Stomach (tissue), 9 donors: Measurements from ENCODE around the gene DHRS7B. TPM values are rescaled to one million over a fixed set of nuclear protein-coding genes. Genes with fewer than 3 reads are reported as not detected.

Experiments used
- DNase-seq, 2 donors: peaks; one replicate each; pipeline versions ENCODE4 v3.0.0 to v3.0.0-alpha.2; 2013 to 2019
- H3K27ac ChIP-seq, 5 donors: fragments of 200-600 bp in 4 of 5; sonication (generic) in 4 of 5; one replicate each; pipeline ENCODE4 v1.5.1; 2013 to 2019; ENCODE audit warnings: mild to moderate bottlenecking in 1 of 5, moderate library complexity in 1 of 5
- H3K27me3 ChIP-seq, 3 donors: fragments of 200-600 bp; sonication (generic); one replicate each; pipeline ENCODE4 v1.5.1; 2017 to 2019; ENCODE audit warnings: mixed run types in 1 of 3
- H3K36me3 ChIP-seq, 4 donors: fragments of 200-600 bp; sonication (generic); 1 replicate in 3 of 4; 2 replicates in 1 of 4; pipeline ENCODE4 v1.5.1; 2016 to 2019
- H3K4me1 ChIP-seq, 4 donors: fragments of 200-600 bp; sonication (generic); one replicate each; pipeline ENCODE4 v1.5.1; 2016 to 2019
- H3K4me3 ChIP-seq, 4 donors: fragments of 200-600 bp; sonication (generic) in 3 of 4; one replicate each; pipeline ENCODE4 v1.5.1; 2016 to 2019; ENCODE audit warnings: mild to moderate bottlenecking in 1 of 4
- H3K9me3 ChIP-seq, 4 donors: fragments of 200-600 bp; sonication (generic); one replicate each; pipeline ENCODE4 v1.5.1; 2016 to 2019
- CTCF ChIP-seq, 7 experiments: fragments of 450-650 bp in 4 of 7; fragments of 200-600 bp in 3 of 7; sonication (generic) in 3 of 7; IDR thresholded peaks; one replicate each; pipeline ENCODE4 v1.5.1; 2016 to 2019; ENCODE audit warnings: antibody characterized with exemption in 7 of 7, control low read depth in 2 of 7, mild to moderate bottlenecking in 1 of 7
- EP300 ChIP-seq: sonication (generic); formaldehyde crosslinking; IDR thresholded peaks from one replicate; pipeline ENCODE4 v1.6.1; 2017; ENCODE audit warnings: antibody characterized with exemption
- POLR2A ChIP-seq, 4 donors: fragments of 450-650 bp; IDR thresholded peaks; one replicate each; pipeline ENCODE4 v1.6.1; 2016; ENCODE audit warnings: antibody characterized with exemption in 4 of 4, control low read depth in 2 of 4, mild to moderate bottlenecking in 1 of 4, moderate library complexity in 1 of 4
- POLR2AphosphoS5 ChIP-seq, 3 donors: sonication (generic); formaldehyde crosslinking; IDR thresholded peaks; one replicate each; pipeline ENCODE4 v1.6.1; 2016; ENCODE audit warnings: antibody characterized with exemption in 3 of 3
- WGBS, 5 donors: extraction: QIAGEN DNeasy Blood & Tissue Kit in 3 of 5; methylation state at CpG; one replicate each; pipeline versions ENCODE4 v1.1.5 to v1.1.7; 2013 to 2018; 5-methylcytosine and 5-hydroxymethylcytosine counted together
- intact Hi-C: fragments of 100-400 bp; cut with DNase I; formaldehyde crosslinking; loops from one replicate; pipeline ENCODE4 v1.15.1; 2023; ENCODE audit warnings: low total_unique reads
- polyA plus RNA-seq, 3 donors: library from polyadenylated mRNA; stranded (reverse); fragments of 200-250 nt; gene quantifications; one replicate each; pipeline ENCODE4 v1.2.3, GENCODE V29; 2013
- total RNA-seq, 5 donors: library from RNA; depleted of rRNA; stranded (reverse); fragments of >200 nt; gene quantifications; one replicate each; pipeline versions ENCODE4 v1.1.0 to v1.2.3, GENCODE V29; 2014 to 2016
- donor health status: healthy with polysubstance abuse.
- donor health status: Bipolar disorder and iron deficiency.
- donor health status: healthy.

The DHRS7B gene
- total and polyA plus RNA-seq, 8 donors, result 5.8 to 32.9 (median 20.3) TPM; not detected in 1

DNA sequence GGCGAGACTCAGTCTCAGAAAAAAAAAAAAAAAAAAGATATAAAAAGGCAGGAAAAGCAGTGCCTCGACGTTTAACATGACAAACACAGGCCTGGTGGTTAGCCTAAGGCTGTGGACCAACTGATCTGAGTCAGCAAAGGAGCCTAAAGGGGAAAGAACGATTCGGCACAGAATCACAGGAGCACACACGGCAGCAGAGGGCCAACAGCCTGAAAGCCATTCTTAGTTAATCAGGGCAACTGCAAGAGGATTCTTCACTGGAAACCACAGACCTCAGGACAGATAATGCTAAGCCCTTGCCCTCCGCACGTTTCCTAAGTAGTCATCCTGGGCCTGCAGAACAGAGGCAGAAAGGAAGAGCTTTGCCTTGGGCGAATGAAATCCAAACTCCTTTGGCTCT lies 72.5 kb downstream of the DHRS7B start:
- Histone ChIP-seq H3K4me1 (peaks cover 15 to 66% (median 42%) of the 10 kb centered on the region in 4 donors), H3K4me3 (no peak overlapping the region), H3K27ac (no peak overlapping the region), H3K27me3 (no peaks in the 10 kb centered on the region), H3K9me3 (no peaks in the 10 kb centered on the region), H3K36me3 (peaks cover 15 to 52% (median 38%) of the 10 kb centered on the region in 4 donors)
- WGBS, 5 donors, result 61 to 72% (median 64%) methylated on average over 8 to 9 of the region's 9 CpGs
- intact Hi-C loops, result no loop called here
- TF ChIP-seq POLR2A (IDR thresholded peaks at IDR 0.05) (no peak), POLR2AphosphoS5 (IDR thresholded peaks at IDR 0.05) (no peak), CTCF (IDR thresholded peaks at IDR 0.05) (no peak), EP300 (no peak)
- no peak for DNase-seq

- Histone ChIP-seq H3K4me1 (peaks cover 14 to 66% (median 43%) of the 10 kb centered on the region in 4 donors), H3K36me3 (peaks cover 15 to 55% (median 38%) of the 10 kb centered on the region in 4 donors), H3K27ac (no peak overlapping the region), H3K9me3 (no peaks in the 10 kb centered on the region), H3K27me3 (no peaks in the 10 kb centered on the region), H3K4me3 (no peak overlapping the region)
- TF ChIP-seq EP300 (no peak), CTCF (IDR thresholded peaks at IDR 0.05) (no peak), POLR2A (IDR thresholded peaks at IDR 0.05) (no peak), POLR2AphosphoS5 (IDR thresholded peaks at IDR 0.05) (no peak)
- intact Hi-C loops, result no loop called here
- DNase-seq, result no peak
- 53 to 88% (median 73%) methylated on average over 9 to 10 of the region's 10 CpGs for WGBS, 5 donors
Observed at GRCh38 chr17:21199856-21200255, 73.1 kb downstream of the DHRS7B start.

- H3K9me3 ChIP-seq, result no peaks in the 10 kb centered on the region
- no peak overlapping the region for H3K27ac ChIP-seq
- no peak for DNase-seq
- intact Hi-C loops, result no loop called here
- 73 to 82% (median 76%) methylated on average over 14 to 15 of the region's 15 CpGs for WGBS, 5 donors
- no peak overlapping the region for H3K4me3 ChIP-seq
- TF ChIP-seq CTCF (IDR thresholded peaks at IDR 0.05) (no peak), EP300 (no peak), POLR2A (IDR thresholded peaks at IDR 0.05) (no peak), POLR2AphosphoS5 (IDR thresholded peaks at IDR 0.05) (no peak)
- peaks cover 15 to 51% (median 37%) of the 10 kb centered on the region in 4 donors for H3K36me3 ChIP-seq
- H3K27me3 ChIP-seq, result no peaks in the 10 kb centered on the region
- H3K4me1 ChIP-seq, result peaks cover 14 to 67% (median 46%) of the 10 kb centered on the region in 4 donors
Observed at GRCh38 chr17:21200590-21201297, 74.0 kb downstream of the DHRS7B start.

DNA sequence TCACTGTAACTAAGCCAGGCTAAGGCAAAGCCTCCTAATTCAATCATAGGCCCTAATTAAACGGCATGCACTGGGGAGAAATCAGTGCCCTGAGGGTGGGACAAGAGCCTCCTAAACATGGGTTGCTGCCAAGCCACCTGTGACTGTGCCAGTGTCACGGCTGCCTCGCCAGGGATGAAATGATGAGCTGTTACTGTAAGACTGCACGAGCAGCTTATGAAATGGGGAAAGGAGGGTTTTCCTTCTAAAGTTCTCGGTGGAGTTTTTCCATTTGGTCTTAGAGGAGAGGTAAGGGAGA lies 74.5 kb downstream of the DHRS7B start:
- intact Hi-C loops, result no loop called here
- Histone ChIP-seq H3K27me3 (no peaks in the 10 kb centered on the region), H3K4me1 (peaks cover 14 to 68% (median 46%) of the 10 kb centered on the region in 4 donors), H3K9me3 (no peaks in the 10 kb centered on the region), H3K4me3 (no peak overlapping the region), H3K27ac (no peak overlapping the region), H3K36me3 (peaks cover 15 to 46% (median 33%) of the 10 kb centered on the region in 4 donors)
- DNase-seq, result no peak
- 46 to 73% (median 57%) methylated on average over 5 of the region's 5 CpGs for WGBS, 5 donors
- no peak for TF ChIP-seq CTCF (IDR thresholded peaks at IDR 0.05)
- no peak for TF ChIP-seq EP300
- TF ChIP-seq POLR2A (IDR thresholded peaks at IDR 0.05), result no peak
- TF ChIP-seq POLR2AphosphoS5 (IDR thresholded peaks at IDR 0.05), result no peak
